ACC112 (cell line): ENCODE measurements around the gene OTOG.

Experiments used
- H2AFZ ChIP-seq: fragments of 200-600 bp; sonication (generic); one replicate; pipeline ENCODE4 v1.6.0; 2017; ENCODE audit warnings: antibody characterized with exemption, low read length; ENCODE audit not compliant: unreplicated experiment
- H3K27ac ChIP-seq: fragments of 200-600 bp; sonication (generic); 2 replicates; pipeline ENCODE4 v1.5.1; 2014; ENCODE audit warnings: low read depth, mild to moderate bottlenecking, antibody characterized with exemption, low read length, moderate library complexity
- H3K27me3 ChIP-seq: fragments of 200-600 bp; sonication (generic); 2 replicates; pipeline ENCODE4 v1.6.1; 2014; ENCODE audit warnings: mild to moderate bottlenecking, antibody characterized with exemption, low read length, moderate library complexity, mixed read lengths; ENCODE audit not compliant: insufficient read depth
- H3K36me3 ChIP-seq: fragments of 200-600 bp; sonication (generic); 2 replicates; pipeline ENCODE4 v1.6.1; 2016; ENCODE audit warnings: mild to moderate bottlenecking, antibody characterized with exemption, low read length, moderate library complexity, mixed read lengths; ENCODE audit not compliant: insufficient read depth
- H3K4me1 ChIP-seq: fragments of 200-600 bp; sonication (generic); one replicate; pipeline ENCODE4 v1.6.1; 2016; ENCODE audit warnings: low read length, mixed read lengths; ENCODE audit not compliant: insufficient read depth, unreplicated experiment, control insufficient read depth
- H3K4me3 ChIP-seq: fragments of 200-600 bp; sonication (generic); 2 replicates; pipeline ENCODE4 v1.5.1; 2014; ENCODE audit warnings: mild to moderate bottlenecking, low read depth, low read length
- H3K79me2 ChIP-seq: fragments of 200-600 bp; sonication (generic); one replicate; pipeline ENCODE4 v1.6.0; 2016; ENCODE audit warnings: low read length; ENCODE audit not compliant: control insufficient read depth, unreplicated experiment, insufficient read depth

OTOG gene

GRCh38 chr11:17541330-17541885 is 5.7 kb upstream of the OTOG start:
- Histone ChIP-seq H3K27ac (no peak overlapping the region), H3K36me3 (no peaks in the 10 kb centered on the region), H3K27me3 (peaks cover 92% of the 10 kb centered on the region), H3K79me2 (no peaks in the 10 kb centered on the region), H3K4me1 (no peaks in the 10 kb centered on the region), H2AFZ (no peak overlapping the region), H3K4me3 (no peak overlapping the region)

GRCh38 chr11:17542249-17542648 is 4.8 kb upstream of the OTOG start:
- Histone ChIP-seq H3K4me1 (peaks cover 2% of the 10 kb centered on the region), H3K36me3 (no peaks in the 10 kb centered on the region), H3K27me3 (peaks cover 91% of the 10 kb centered on the region), H2AFZ (no peak overlapping the region), H3K27ac (no peak overlapping the region), H3K79me2 (no peaks in the 10 kb centered on the region), H3K4me3 (no peak overlapping the region)

GRCh38 chr11:17543041-17543440 is 4.0 kb upstream of the OTOG start:
- Histone ChIP-seq H3K4me1 (peaks cover 4% of the 10 kb centered on the region), H2AFZ (no peak overlapping the region), H3K27ac (no peak overlapping the region), H3K27me3 (peaks cover 91% of the 10 kb centered on the region), H3K79me2 (no peaks in the 10 kb centered on the region), H3K36me3 (no peaks in the 10 kb centered on the region), H3K4me3 (no peak overlapping the region)

- Histone ChIP-seq H3K27me3 (peaks cover 90% of the 10 kb centered on the region), H3K4me3 (no peak overlapping the region), H3K4me1 (peaks cover 4% of the 10 kb centered on the region), H3K36me3 (no peaks in the 10 kb centered on the region), H3K27ac (no peak overlapping the region), H2AFZ (no peak overlapping the region), H3K79me2 (no peaks in the 10 kb centered on the region)
Measured at GRCh38 chr11:17543574-17544180, 3.4 kb upstream of the OTOG start.

GRCh38 chr11:17544181-17544622 is 2.9 kb upstream of the OTOG start, which contains the start of gene USH1C:
TSS of gene USH1C (minus strand) at chr11:17544416. CDS start at chr11:17544307, 109 bp downstream.
- no peak within 1 kb of the TSS for H3K27ac ChIP-seq
- peaks cover 90% of the 10 kb centered on the region for H3K27me3 ChIP-seq
- no peaks in the 10 kb centered on the region for H3K79me2 ChIP-seq
- H2AFZ ChIP-seq = no peak within 1 kb of the TSS
- peaks cover 4% of the 10 kb centered on the region for H3K4me1 ChIP-seq
- H3K36me3 ChIP-seq = no peaks in the 10 kb centered on the region
- no peak within 1 kb of the TSS for H3K4me3 ChIP-seq

- Histone ChIP-seq H2AFZ (no peak overlapping the region), H3K79me2 (no peaks in the 10 kb centered on the region), H3K4me1 (peaks cover 4% of the 10 kb centered on the region), H3K36me3 (no peaks in the 10 kb centered on the region), H3K4me3 (no peak overlapping the region), H3K27me3 (peaks cover 82% of the 10 kb centered on the region), H3K27ac (no peak overlapping the region)
Measured at GRCh38 chr11:17546240-17546639, 819 bp upstream of the OTOG start.

- H3K4me1 ChIP-seq = peaks cover 4% of the 10 kb centered on the region
- peaks cover 66% of the 10 kb centered on the region for H3K27me3 ChIP-seq
- no peak overlapping the region for H2AFZ ChIP-seq
- no peaks in the 10 kb centered on the region for H3K79me2 ChIP-seq
- no peaks in the 10 kb centered on the region for H3K36me3 ChIP-seq
- H3K27ac ChIP-seq = no peak overlapping the region
- H3K4me3 ChIP-seq = no peak overlapping the region
Measured at GRCh38 chr11:17547932-17548331, 873 bp downstream of the OTOG start.

- Histone ChIP-seq H3K4me3 (no peak overlapping the region), H3K27me3 (peaks cover 63% of the 10 kb centered on the region), H3K27ac (no peak overlapping the region), H2AFZ (no peak overlapping the region), H3K4me1 (peaks cover 4% of the 10 kb centered on the region), H3K79me2 (no peaks in the 10 kb centered on the region), H3K36me3 (no peaks in the 10 kb centered on the region)
Measured at GRCh38 chr11:17548444-17548843, 1.4 kb downstream of the OTOG start.

- Histone ChIP-seq H3K36me3 (no peaks in the 10 kb centered on the region), H3K4me3 (no peak overlapping the region), H3K27me3 (peaks cover 66% of the 10 kb centered on the region), H2AFZ (no peak overlapping the region), H3K4me1 (peaks cover 4% of the 10 kb centered on the region), H3K27ac (no peak overlapping the region), H3K79me2 (no peaks in the 10 kb centered on the region)
Measured at GRCh38 chr11:17550450-17551346, 3.6 kb downstream of the OTOG start.

- H2AFZ ChIP-seq = no peak overlapping the region
- H3K4me1 ChIP-seq = peaks cover 4% of the 10 kb centered on the region
- H3K4me3 ChIP-seq = no peak overlapping the region
- no peaks in the 10 kb centered on the region for H3K36me3 ChIP-seq
- H3K79me2 ChIP-seq = no peaks in the 10 kb centered on the region
- H3K27ac ChIP-seq = no peak overlapping the region
- peaks cover 66% of the 10 kb centered on the region for H3K27me3 ChIP-seq
Measured at GRCh38 chr11:17551347-17552040, 4.4 kb downstream of the OTOG start.
